H1 (cell line): Measurements from ENCODE around the gene ARPIN. TPM values are rescaled to one million over a fixed set of nuclear protein-coding genes. Genes with fewer than 3 reads are reported as not detected.

Experiments used
- CTCF ChIA-PET: fragments of 300-600 bp; sonication (Branson Sonifier 250); formaldehyde crosslinking; loops from one replicate; lab custom pipeline; 2021; ENCODE audit not compliant: partially characterized antibody; lab: Charles Lee
- POLR2A ChIA-PET: fragments of 300-600 bp; sonication (Branson Sonifier 250); formaldehyde crosslinking; loops from one replicate; lab custom pipeline; 2021; ENCODE audit warnings: inconsistent platforms; ENCODE audit not compliant: partially characterized antibody; lab: Charles Lee
- DNase-seq, 2 experiments: peaks; one replicate each; pipeline versions ENCODE4 v3.0.0 to v3.0.0-alpha.2; 2010 to 2022; ENCODE audit warnings: low spot score in 2 of 2, low read depth in 1 of 2, mixed read lengths in 1 of 2
- FAIRE-seq: peaks from 2 replicates; lab custom pipeline; 2011; peaks lifted over from hg19 to GRCh38; lab: Jason Lieb, UNC
- H2AFZ ChIP-seq: 2 replicates; pipeline ENCODE4 v1.8.1; 2012; ENCODE audit warnings: low read length, inconsistent platforms
- H2AK5ac ChIP-seq: 2 replicates; pipeline ENCODE4 v1.6.1; 2013; ENCODE audit warnings: low read depth, low read length
- H2BK120ac ChIP-seq: replicated peaks from 2 replicates; pipeline ENCODE3; 2013; ENCODE audit warnings: low read depth, low read length, inconsistent platforms
- H2BK12ac ChIP-seq: 2 replicates; pipeline ENCODE4 v1.6.1; 2013; ENCODE audit warnings: low read depth, low read length
- H2BK15ac ChIP-seq: 2 replicates; pipeline ENCODE4 v1.6.1; 2013; ENCODE audit warnings: low read length
- H2BK20ac ChIP-seq: 2 replicates; pipeline ENCODE4 v1.6.1; 2013; ENCODE audit warnings: low read length
- H2BK5ac ChIP-seq: 2 replicates; pipeline ENCODE4 v1.6.1; 2013; ENCODE audit warnings: low read depth, low read length
- H3K14ac ChIP-seq: 2 replicates; pipeline ENCODE4 v1.6.1; 2013; ENCODE audit warnings: inconsistent platforms; ENCODE audit not compliant: insufficient read length
- H3K18ac ChIP-seq: 2 replicates; pipeline ENCODE4 v1.6.1; 2013; ENCODE audit warnings: low read length; ENCODE audit errors: extremely low read depth
- H3K23ac ChIP-seq: 2 replicates; pipeline ENCODE4 v1.6.1; 2013; ENCODE audit warnings: inconsistent platforms; ENCODE audit not compliant: insufficient read length
- H3K23me2 ChIP-seq: 2 replicates; pipeline ENCODE4 v1.6.1; 2013; ENCODE audit warnings: low read depth, low read length
- H3K27ac ChIP-seq: 2 replicates; pipeline ENCODE4 v1.6.1; 2011; ENCODE audit warnings: low read depth, low read length, inconsistent platforms
- H3K27me3 ChIP-seq, 4 experiments: replicated peaks in 1 of 4; 1 replicate in 1 of 4; 2 replicates in 3 of 4; pipeline versions ENCODE4 v1.6.1 to v1.8.1; 2011 to 2013; ENCODE audit warnings: low read length in 3 of 4, mild to moderate bottlenecking in 3 of 4, inconsistent platforms in 2 of 4, mixed read lengths in 2 of 4, moderate library complexity in 1 of 4; ENCODE audit not compliant: control insufficient read depth in 3 of 4, insufficient read depth in 3 of 4; ENCODE audit errors: extremely low read depth in 1 of 4
- H3K36me3 ChIP-seq, 4 experiments: 2 replicates each; pipeline versions ENCODE4 v1.6.1 to v1.8.1; 2011 to 2013; ENCODE audit warnings: mild to moderate bottlenecking in 4 of 4, low read length in 3 of 4, moderate library complexity in 2 of 4, control low read depth in 1 of 4, inconsistent platforms in 1 of 4; ENCODE audit not compliant: insufficient read depth in 4 of 4, control insufficient read depth in 2 of 4
- H3K4ac ChIP-seq: replicated peaks from 2 replicates; pipeline ENCODE3; 2013; ENCODE audit warnings: low read length, low read depth, mixed read lengths, inconsistent platforms; ENCODE audit not compliant: insufficient read length
- H3K4me1 ChIP-seq, 4 experiments: replicated peaks in 1 of 4; 1 replicate in 1 of 4; 2 replicates in 3 of 4; pipeline versions ENCODE4 v1.6.1 to v1.8.1; 2011 to 2013; ENCODE audit warnings: low read length in 3 of 4, inconsistent platforms in 2 of 4, mixed read lengths in 1 of 4; ENCODE audit not compliant: insufficient read depth in 4 of 4, control insufficient read depth in 3 of 4
- H3K4me2 ChIP-seq, 2 experiments: 2 replicates each; pipeline versions ENCODE4 v1.6.1 to v1.8.1; 2011 to 2013; ENCODE audit warnings: low read depth in 2 of 2, low read length in 2 of 2, control low read depth in 1 of 2, inconsistent platforms in 1 of 2, mild to moderate bottlenecking in 1 of 2; ENCODE audit not compliant: insufficient read depth in 1 of 2
- H3K4me3 ChIP-seq, 4 experiments: fragments of 200-600, 300-600 bp in 1 of 4; sonication (generic), shearing (Covaris generic), sonication (Bioruptor Twin) in 1 of 4; 2 replicates each; pipeline versions ENCODE4 v1.5.1 to v1.8.1; 2011 to 2016; ENCODE audit warnings: low read length in 4 of 4, low read depth in 3 of 4, control low read depth in 2 of 4, inconsistent platforms in 2 of 4, mild to moderate bottlenecking in 2 of 4, mixed read lengths in 1 of 4, moderate library complexity in 1 of 4; ENCODE audit not compliant: insufficient read depth in 2 of 4; ENCODE audit errors: extremely low read depth in 1 of 4
- H3K56ac ChIP-seq: replicated peaks from 2 replicates; pipeline ENCODE3; 2013; ENCODE audit warnings: low read depth, mild to moderate bottlenecking, mixed read lengths, low read length, inconsistent platforms; ENCODE audit not compliant: insufficient read length
- H3K79me1 ChIP-seq: 2 replicates; pipeline ENCODE4 v1.6.1; 2013; ENCODE audit warnings: low read depth, low read length, control low read depth
- H3K79me2 ChIP-seq, 2 experiments: 2 replicates each; pipeline versions ENCODE4 v1.6.1 to v1.8.1; 2012 to 2013; ENCODE audit warnings: low read length in 2 of 2, mild to moderate bottlenecking in 2 of 2, inconsistent platforms in 1 of 2; ENCODE audit not compliant: insufficient read depth in 2 of 2, control insufficient read depth in 1 of 2
- H3K9ac ChIP-seq, 4 experiments: replicated peaks in 1 of 4; 1 replicate in 1 of 4; 2 replicates in 3 of 4; pipeline versions ENCODE4 v1.6.1 to v1.8.1; 2011 to 2013; ENCODE audit warnings: low read depth in 3 of 4, low read length in 3 of 4, control low read depth in 2 of 4, mild to moderate bottlenecking in 2 of 4, moderate library complexity in 2 of 4, inconsistent platforms in 1 of 4; ENCODE audit errors: extremely low read depth in 1 of 4
- H3K9me3 ChIP-seq, 2 experiments: 2 replicates each; pipeline versions ENCODE4 v1.6.1 to v1.8.1; 2012 to 2013; ENCODE audit warnings: mild to moderate bottlenecking in 2 of 2, moderate library complexity in 2 of 2, control low read depth in 1 of 2, inconsistent platforms in 1 of 2, low read depth in 1 of 2, low read length in 1 of 2, mixed read lengths in 1 of 2; ENCODE audit not compliant: insufficient read depth in 2 of 2
- H4K20me1 ChIP-seq, 2 experiments: replicated peaks in 1 of 2; 2 replicates each; pipeline versions ENCODE3 to v1.8.1; 2011 to 2013; ENCODE audit warnings: inconsistent platforms in 2 of 2, low read length in 2 of 2, mild to moderate bottlenecking in 1 of 2; ENCODE audit not compliant: insufficient read depth in 2 of 2, control insufficient read depth in 1 of 2
- H4K5ac ChIP-seq: 2 replicates; pipeline ENCODE4 v1.6.1; 2013; ENCODE audit warnings: low read length, low read depth, mixed read lengths, inconsistent platforms; ENCODE audit not compliant: insufficient read length
- H4K8ac ChIP-seq: 2 replicates; pipeline ENCODE4 v1.8.0; 2013; ENCODE audit warnings: mild to moderate bottlenecking, moderate library complexity, low read length, inconsistent platforms; ENCODE audit not compliant: insufficient read depth; ENCODE audit errors: extremely low read depth
- H4K91ac ChIP-seq: replicated peaks from 2 replicates; pipeline ENCODE3; 2013; ENCODE audit warnings: low read length, mixed read lengths, inconsistent platforms; ENCODE audit not compliant: insufficient read length
- FOSL1 ChIP-seq: IDR thresholded peaks from 2 replicates; pipeline ENCODE4 v1.6.1; 2011; ENCODE audit warnings: mild to moderate bottlenecking, low read depth, low read length, moderate library complexity; ENCODE audit not compliant: insufficient read depth
- TEAD4 ChIP-seq: IDR thresholded peaks from 2 replicates; pipeline ENCODE4 v1.6.1; 2012; ENCODE audit warnings: low read depth, low read length, inconsistent platforms, mixed read lengths
- YY1 ChIP-seq: IDR thresholded peaks from 2 replicates; pipeline ENCODE4 v1.6.1; 2011; ENCODE audit warnings: low read depth, mild to moderate bottlenecking, low read length
- WGBS, 2 experiments: shearing (Covaris generic) in 1 of 2; methylation state at CpG; one replicate each; pipeline versions ENCODE4 v1.1.6 to v1.1.7; 2013 to 2015; ENCODE audit warnings: low lambda C conversion rate in 2 of 2, mixed read lengths in 2 of 2, inconsistent platforms in 1 of 2, low coverage in 1 of 2, missing lambda C conversion rate in 1 of 2; ENCODE audit not compliant: insufficient replicate concordance in 2 of 2, insufficient coverage in 1 of 2, insufficient read length in 1 of 2; ENCODE audit errors: extremely low coverage in 1 of 2, missing lambda C conversion rate in 1 of 2; 5-methylcytosine and 5-hydroxymethylcytosine counted together
- polyA plus RNA-seq, 7 experiments: library from polyadenylated mRNA; depleted of rRNA in 3 of 7; stranded (reverse) in 5 of 7; unstranded in 2 of 7; fragments of >200 nt in 5 of 7; fragments of 200-250 nt in 2 of 7; gene quantifications; 1 replicate in 5 of 7; 2 replicates in 1 of 7; 4 replicates in 1 of 7; pipeline versions ENCODE4 v1.2.1 to v1.2.3, GENCODE V29; 2011 to 2013; ENCODE audit warnings: missing spikeins in 2 of 7, mixed read lengths in 2 of 7
- total RNA-seq: library from RNA; stranded (reverse); fragmentation: NEBNext Ultra II Directional; extraction: Animal tissue kit (Norgen Biotek cat#: 25700); gene quantifications from 2 replicates; pipeline ENCODE4 v1.2.1, GENCODE V29; 2021

ARPIN gene
- total and polyA plus RNA-seq, 2 of the 8 experiments (the other 6 are each of a cell fraction or from before 2014, with no cell fraction given), result 3.1 to 3.9 TPM

DNA sequence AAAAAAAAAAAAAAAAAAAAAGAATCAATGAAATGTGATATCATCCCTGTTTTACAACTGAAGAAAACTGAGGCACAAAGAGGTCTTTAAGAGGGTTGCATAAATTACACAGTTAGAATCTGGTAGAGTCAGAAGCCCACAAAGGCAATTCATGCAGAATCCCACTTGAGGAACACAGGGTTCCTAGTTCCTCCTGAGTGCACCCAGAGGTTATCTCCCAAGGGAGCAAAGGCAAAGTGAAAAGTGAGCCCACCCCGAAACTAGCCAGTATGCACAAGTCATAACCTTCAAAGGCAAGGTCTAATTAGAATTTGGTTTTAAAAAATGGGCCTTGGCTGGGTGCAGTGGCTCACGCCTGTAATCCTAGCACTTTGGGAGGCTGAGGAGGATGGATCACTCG is 56.8 kb downstream of the ARPIN start:
- H3K4me2 ChIP-seq, result no peak overlapping the region
- no peak overlapping the region for H3K27ac ChIP-seq
- POLR2A ChIA-PET, result no interaction called here
- no peak overlapping the region for H2BK120ac ChIP-seq
- no peaks in the 10 kb centered on the region for H3K79me1 ChIP-seq
- no peak overlapping the region for H3K9ac ChIP-seq
- no peak overlapping the region for H3K18ac ChIP-seq
- no peaks in the 10 kb centered on the region for H3K27me3 ChIP-seq
- no peak overlapping the region for H2BK20ac ChIP-seq
- TF ChIP-seq FOSL1, result no peak
- TF ChIP-seq TEAD4, result no peak
- no peak for TF ChIP-seq YY1
- no peak overlapping the region for H3K4ac ChIP-seq
- H3K9me3 ChIP-seq, result no peaks in the 10 kb centered on the region
- no peak overlapping the region for H4K5ac ChIP-seq
- FAIRE-seq (no peak), DNase-seq (no peak)
- H4K91ac ChIP-seq, result no peak overlapping the region
- H3K23me2 ChIP-seq, result no peaks in the 10 kb centered on the region
- no peak overlapping the region for H2BK12ac ChIP-seq
- no peak overlapping the region for H3K56ac ChIP-seq
- H2AFZ ChIP-seq, result no peak overlapping the region
- WGBS, 2 experiments, result 90% methylated on average over 3 of the region's 3 CpGs; no CpG with 5 or more reads in 1 of the 2 experiments
- peaks cover 2 to 17% (median 7%) of the 10 kb centered on the region in 4 experiments; a peak in 6 of 8 replicates for H3K36me3 ChIP-seq
- H3K4me3 ChIP-seq, result no peak overlapping the region
- no peak overlapping the region for H2BK15ac ChIP-seq
- H2BK5ac ChIP-seq, result no peak overlapping the region
- no peaks in the 10 kb centered on the region for H4K20me1 ChIP-seq
- H3K23ac ChIP-seq, result no peak overlapping the region
- no peak overlapping the region for H3K14ac ChIP-seq
- H2AK5ac ChIP-seq, result no peak overlapping the region
- no peak overlapping the region for H4K8ac ChIP-seq
- CTCF ChIA-PET, result interaction anchor here (0.7 kb wide), 1 partner anchor 183 kb away, joined by 4 read pairs; no protein-coding TSS in a partner anchor
- H3K79me2 ChIP-seq, result no peaks in the 10 kb centered on the region
- H3K4me1 ChIP-seq, result no peaks in the 10 kb centered on the region
